HepG2 (cell line): ENCODE data around the gene LIMS2.

Experiments
- DPF2 ChIP-seq: sonication (generic); formaldehyde crosslinking; IDR thresholded peaks from 2 replicates; pipeline ENCODE4 v1.4.0; 2020; ENCODE audit warnings: mild to moderate bottlenecking, low read depth, missing genetic modification reagents, borderline replicate concordance
- KLF16 ChIP-seq, 2 experiments: sonication (generic) in 1 of 2; formaldehyde crosslinking in 1 of 2; IDR thresholded peaks; 2 replicates each; pipeline versions ENCODE4 v1.6.1 to v1.8.0; 2016 to 2023; ENCODE audit warnings: missing genetic modification reagents in 2 of 2, missing compliant biosample characterization in 1 of 2
- NR1H2 ChIP-seq: sonication (generic); formaldehyde crosslinking; IDR thresholded peaks from 2 replicates; pipeline ENCODE4 v1.8.1; 2022; ENCODE audit warnings: low read depth, missing genetic modification reagents, borderline replicate concordance
- POLR2A ChIP-seq, 2 experiments: IDR thresholded peaks; 2 replicates each; pipeline ENCODE4 v1.6.1; 2011; ENCODE audit warnings: low read depth in 2 of 2, low read length in 2 of 2, mild to moderate bottlenecking in 1 of 2, moderate library complexity in 1 of 2; ENCODE audit not compliant: insufficient read depth in 1 of 2
- ZNF678 ChIP-seq: sonication (generic); formaldehyde crosslinking; IDR thresholded peaks from 2 replicates; pipeline ENCODE4 v1.4.0; 2020; ENCODE audit warnings: mild to moderate bottlenecking, missing genetic modification reagents
- TF ChIP-seq, protein P1 (sequence below): sonication (generic); formaldehyde crosslinking; IDR thresholded peaks from 2 replicates; pipeline ENCODE4 v1.5.0; 2020; ENCODE audit warnings: mild to moderate bottlenecking, missing genetic modification reagents, moderate library complexity
- TF ChIP-seq, protein P2 (sequence below): sonication (generic); formaldehyde crosslinking; IDR thresholded peaks from 2 replicates; pipeline ENCODE4 v1.4.0; 2020; ENCODE audit warnings: missing genetic modification reagents, borderline replicate concordance
- TF ChIP-seq, protein P3 (sequence below), 2 experiments: sonication (generic) in 1 of 2; formaldehyde crosslinking in 1 of 2; IDR thresholded peaks; 2 replicates each; pipeline versions ENCODE4 v1.5.1 to v1.6.1; 2011 to 2020; ENCODE audit warnings: borderline replicate concordance in 1 of 2, low read depth in 1 of 2, low read length in 1 of 2, mild to moderate bottlenecking in 1 of 2, missing genetic modification reagents in 1 of 2, moderate library complexity in 1 of 2

DNA sequence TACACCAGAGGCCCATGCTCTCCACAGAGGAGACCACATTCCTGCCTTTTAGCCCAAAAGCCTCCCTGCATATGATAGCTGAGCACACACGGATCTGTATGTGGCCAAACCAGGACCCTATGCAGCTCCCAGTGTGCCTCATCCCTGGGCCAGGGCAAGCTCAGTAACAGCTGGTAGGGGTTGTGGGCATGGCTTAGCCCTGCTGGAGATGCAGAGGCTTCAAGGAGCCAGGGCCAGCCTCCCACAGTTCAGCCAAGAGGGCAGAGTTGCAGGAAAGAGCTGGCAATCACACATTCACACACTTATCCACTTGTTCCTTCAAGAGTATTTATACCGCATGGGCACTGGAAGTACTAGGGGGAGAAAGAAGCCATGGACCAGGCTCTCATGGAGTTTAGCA lies 1.6 kb upstream of the LIMS2 start:
- TF ChIP-seq, protein P1, sequence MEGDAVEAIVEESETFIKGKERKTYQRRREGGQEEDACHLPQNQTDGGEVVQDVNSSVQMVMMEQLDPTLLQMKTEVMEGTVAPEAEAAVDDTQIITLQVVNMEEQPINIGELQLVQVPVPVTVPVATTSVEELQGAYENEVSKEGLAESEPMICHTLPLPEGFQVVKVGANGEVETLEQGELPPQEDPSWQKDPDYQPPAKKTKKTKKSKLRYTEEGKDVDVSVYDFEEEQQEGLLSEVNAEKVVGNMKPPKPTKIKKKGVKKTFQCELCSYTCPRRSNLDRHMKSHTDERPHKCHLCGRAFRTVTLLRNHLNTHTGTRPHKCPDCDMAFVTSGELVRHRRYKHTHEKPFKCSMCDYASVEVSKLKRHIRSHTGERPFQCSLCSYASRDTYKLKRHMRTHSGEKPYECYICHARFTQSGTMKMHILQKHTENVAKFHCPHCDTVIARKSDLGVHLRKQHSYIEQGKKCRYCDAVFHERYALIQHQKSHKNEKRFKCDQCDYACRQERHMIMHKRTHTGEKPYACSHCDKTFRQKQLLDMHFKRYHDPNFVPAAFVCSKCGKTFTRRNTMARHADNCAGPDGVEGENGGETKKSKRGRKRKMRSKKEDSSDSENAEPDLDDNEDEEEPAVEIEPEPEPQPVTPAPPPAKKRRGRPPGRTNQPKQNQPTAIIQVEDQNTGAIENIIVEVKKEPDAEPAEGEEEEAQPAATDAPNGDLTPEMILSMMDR (CRISPR knock-in tag), result no peak
- no peak for TF ChIP-seq KLF16 (CRISPR knock-in tag; IDR thresholded peaks at IDR 0.05)
- no peak for TF ChIP-seq POLR2A (IDR thresholded peaks at IDR 0.05; ENCODE audit: insufficient read depth in 1 of 2, low read depth in 2 of 2, low read length in 2 of 2)
- TF ChIP-seq DPF2 (CRISPR knock-in tag), result no peak
- TF ChIP-seq, protein P2, sequence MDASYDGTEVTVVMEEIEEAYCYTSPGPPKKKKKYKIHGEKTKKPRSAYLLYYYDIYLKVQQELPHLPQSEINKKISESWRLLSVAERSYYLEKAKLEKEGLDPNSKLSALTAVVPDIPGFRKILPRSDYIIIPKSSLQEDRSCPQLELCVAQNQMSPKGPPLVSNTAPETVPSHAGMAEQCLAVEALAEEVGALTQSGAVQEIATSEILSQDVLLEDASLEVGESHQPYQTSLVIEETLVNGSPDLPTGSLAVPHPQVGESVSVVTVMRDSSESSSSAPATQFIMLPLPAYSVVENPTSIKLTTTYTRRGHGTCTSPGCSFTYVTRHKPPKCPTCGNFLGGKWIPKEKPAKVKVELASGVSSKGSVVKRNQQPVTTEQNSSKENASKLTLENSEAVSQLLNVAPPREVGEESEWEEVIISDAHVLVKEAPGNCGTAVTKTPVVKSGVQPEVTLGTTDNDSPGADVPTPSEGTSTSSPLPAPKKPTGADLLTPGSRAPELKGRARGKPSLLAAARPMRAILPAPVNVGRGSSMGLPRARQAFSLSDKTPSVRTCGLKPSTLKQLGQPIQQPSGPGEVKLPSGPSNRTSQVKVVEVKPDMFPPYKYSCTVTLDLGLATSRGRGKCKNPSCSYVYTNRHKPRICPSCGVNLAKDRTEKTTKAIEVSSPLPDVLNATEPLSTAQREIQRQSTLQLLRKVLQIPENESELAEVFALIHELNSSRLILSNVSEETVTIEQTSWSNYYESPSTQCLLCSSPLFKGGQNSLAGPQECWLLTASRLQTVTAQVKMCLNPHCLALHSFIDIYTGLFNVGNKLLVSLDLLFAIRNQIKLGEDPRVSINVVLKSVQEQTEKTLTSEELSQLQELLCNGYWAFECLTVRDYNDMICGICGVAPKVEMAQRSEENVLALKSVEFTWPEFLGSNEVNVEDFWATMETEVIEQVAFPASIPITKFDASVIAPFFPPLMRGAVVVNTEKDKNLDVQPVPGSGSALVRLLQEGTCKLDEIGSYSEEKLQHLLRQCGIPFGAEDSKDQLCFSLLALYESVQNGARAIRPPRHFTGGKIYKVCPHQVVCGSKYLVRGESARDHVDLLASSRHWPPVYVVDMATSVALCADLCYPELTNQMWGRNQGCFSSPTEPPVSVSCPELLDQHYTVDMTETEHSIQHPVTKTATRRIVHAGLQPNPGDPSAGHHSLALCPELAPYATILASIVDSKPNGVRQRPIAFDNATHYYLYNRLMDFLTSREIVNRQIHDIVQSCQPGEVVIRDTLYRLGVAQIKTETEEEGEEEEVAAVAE (CRISPR knock-in tag), result no peak
- TF ChIP-seq ZNF678, result no peak
- TF ChIP-seq NR1H2 (CRISPR knock-in tag), result no peak
- TF ChIP-seq, protein P3, sequence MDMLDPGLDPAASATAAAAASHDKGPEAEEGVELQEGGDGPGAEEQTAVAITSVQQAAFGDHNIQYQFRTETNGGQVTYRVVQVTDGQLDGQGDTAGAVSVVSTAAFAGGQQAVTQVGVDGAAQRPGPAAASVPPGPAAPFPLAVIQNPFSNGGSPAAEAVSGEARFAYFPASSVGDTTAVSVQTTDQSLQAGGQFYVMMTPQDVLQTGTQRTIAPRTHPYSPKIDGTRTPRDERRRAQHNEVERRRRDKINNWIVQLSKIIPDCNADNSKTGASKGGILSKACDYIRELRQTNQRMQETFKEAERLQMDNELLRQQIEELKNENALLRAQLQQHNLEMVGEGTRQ (IDR thresholded peaks at IDR 0.05; ENCODE audit: low read depth, low read length), result no peak
- TF ChIP-seq, protein P3 (CRISPR knock-in tag; IDR thresholded peaks at IDR 0.05; ENCODE audit: borderline replicate concordance), result no peak
